Kidney epithelial cell (primary cell): ENCODE measurements around the gene LIPC. TPM values are rescaled to one million over a fixed set of nuclear protein-coding genes. Genes with fewer than 3 reads are reported as not detected.

Source experiments
- DNase-seq: peaks from one replicate; pipeline ENCODE4 v3.0.0-alpha.2; 2010; ENCODE audit warnings: low read depth
- H3K27me3 ChIP-seq: 2 replicates; pipeline ENCODE4 v1.6.0; 2011; ENCODE audit warnings: low read length; ENCODE audit not compliant: control insufficient read depth, insufficient read depth
- H3K36me3 ChIP-seq: 2 replicates; pipeline ENCODE4 v1.5.1; 2011; ENCODE audit warnings: low read length; ENCODE audit not compliant: control insufficient read depth, insufficient read depth
- H3K4me3 ChIP-seq: 2 replicates; pipeline ENCODE4 v1.5.1; 2011; ENCODE audit warnings: low read depth, mild to moderate bottlenecking, control low read depth, low read length
- CTCF ChIP-seq: IDR thresholded peaks from 2 replicates; pipeline ENCODE4 v1.5.1; 2011; ENCODE audit warnings: mild to moderate bottlenecking, moderate library complexity, low read length, control low read depth, inconsistent platforms; ENCODE audit not compliant: insufficient read depth, poor library complexity, severe bottlenecking
- total RNA-seq: library from RNA; depleted of rRNA; stranded (reverse); fragments of >200 nt; gene quantifications from 2 replicates; pipeline ENCODE4 v1.2.3, GENCODE V29; 2015

LIPC gene
- total RNA-seq, 1 donor from 2014 or later: 1.3 TPM

- H3K36me3 ChIP-seq: no peaks in the 10 kb centered on the region
- DNase-seq: no peak
These were observed 105.2 kb downstream of the LIPC start for GRCh38 chr15:58537033-58537432.

GRCh38 chr15:58538225-58538727, 106.5 kb downstream of the LIPC start:
- TF ChIP-seq CTCF: no peak
- no peaks in the 10 kb centered on the region for H3K27me3 ChIP-seq
- H3K36me3 ChIP-seq: no peaks in the 10 kb centered on the region
- DNase-seq: no peak
- no peak overlapping the region for H3K4me3 ChIP-seq

More at GRCh38 chr15:58537033-58537432, 105.2 kb downstream of the LIPC start:
- no peak overlapping the region for H3K4me3 ChIP-seq
- no peak for TF ChIP-seq CTCF
- H3K27me3 ChIP-seq: no peaks in the 10 kb centered on the region

- no peak for TF ChIP-seq CTCF
- Histone ChIP-seq H3K36me3 (no peaks in the 10 kb centered on the region), H3K4me3 (no peak overlapping the region), H3K27me3 (no peaks in the 10 kb centered on the region)
- DNase-seq: no peak
These were observed 107.1 kb downstream of the LIPC start for GRCh38 chr15:58538901-58539300.

GRCh38 chr15:58539548-58539947, 107.8 kb downstream of the LIPC start:
- Histone ChIP-seq H3K27me3 (no peaks in the 10 kb centered on the region), H3K36me3 (no peaks in the 10 kb centered on the region), H3K4me3 (no peak overlapping the region)
- no peak for DNase-seq
- TF ChIP-seq CTCF: no peak

- no peak for DNase-seq
- Histone ChIP-seq H3K36me3 (no peaks in the 10 kb centered on the region), H3K4me3 (no peak overlapping the region), H3K27me3 (no peaks in the 10 kb centered on the region)
- TF ChIP-seq CTCF: no peak
These were observed 109.8 kb downstream of the LIPC start for GRCh38 chr15:58541410-58542087.
